Medulla oblongata (tissue), 1 donor: ENCODE results near the gene CDK15.

Experiments
- DNase-seq: peaks from one replicate; pipeline ENCODE4 v3.0.0-alpha.2; 2015; ENCODE audit errors: extremely low spot score

Gene CDK15

DNA sequence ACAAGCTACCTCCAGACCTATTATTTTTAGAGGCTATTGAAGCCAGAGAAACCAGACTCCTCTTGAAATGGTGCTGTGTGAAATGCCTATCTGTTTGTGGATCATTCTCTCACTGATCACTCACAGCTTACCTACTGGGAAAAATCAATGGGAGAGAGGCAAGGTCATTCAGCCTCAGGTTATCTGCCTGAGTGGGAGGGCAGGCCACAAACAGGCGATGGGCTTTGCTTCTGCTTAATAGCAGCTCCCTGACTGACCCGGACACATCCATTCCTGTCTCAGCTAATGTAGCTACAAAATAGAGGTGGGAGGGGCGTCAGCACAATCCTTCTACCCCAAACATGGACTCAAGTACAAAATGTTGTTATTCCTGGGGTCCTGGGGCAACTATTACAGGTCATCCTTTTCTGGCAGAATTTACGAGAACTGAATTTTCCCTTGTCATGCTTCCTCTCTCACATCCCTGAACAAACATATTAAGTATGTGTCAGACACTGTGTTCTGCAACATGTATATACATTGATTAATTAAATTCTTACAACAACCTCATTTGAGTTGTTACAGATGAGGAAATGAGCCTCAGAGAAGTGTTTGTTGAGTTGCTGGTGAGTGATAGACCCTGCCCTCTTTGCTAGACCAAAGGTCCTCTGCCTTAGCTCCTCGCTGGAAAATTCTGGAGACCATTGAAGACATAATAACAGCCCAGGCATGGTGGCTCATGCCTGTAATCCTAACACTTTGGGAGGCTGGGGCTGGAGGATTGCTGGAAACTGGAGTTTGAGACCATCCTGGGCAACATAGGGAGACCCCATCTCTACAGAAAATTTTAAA, 60.5 kb downstream of the CDK15 start:
- no peak for DNase-seq

GRCh38 chr2:201871471-201871870, 65.1 kb downstream of the CDK15 start:
- no peak for DNase-seq

DNA sequence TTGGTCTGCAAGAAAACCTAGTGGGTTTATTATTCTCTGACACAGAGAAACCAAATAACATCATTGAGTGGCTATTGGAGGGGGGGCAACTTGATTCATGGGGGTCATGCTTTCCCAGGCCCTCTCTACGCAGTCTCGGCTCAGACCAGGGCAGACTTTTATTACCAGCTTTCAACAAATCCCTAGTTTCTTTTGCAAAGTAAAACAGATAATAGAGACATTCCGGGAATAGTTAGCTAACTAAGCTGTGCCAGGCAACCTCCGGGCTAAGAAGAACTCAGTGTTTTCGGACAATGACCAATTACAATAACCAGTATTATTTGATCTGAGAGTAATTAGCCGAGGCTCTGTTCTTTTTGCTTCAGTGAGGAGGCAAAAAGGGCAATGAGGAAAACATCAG, 66.3 kb downstream of the CDK15 start:
- DNase-seq = peak; percentile 46

GRCh38 chr2:201879996-201880395, 73.7 kb downstream of the CDK15 start:
- no peak for DNase-seq

- no peak for DNase-seq
These were observed 74.2 kb downstream of the CDK15 start for GRCh38 chr2:201880579-201880978.

DNA sequence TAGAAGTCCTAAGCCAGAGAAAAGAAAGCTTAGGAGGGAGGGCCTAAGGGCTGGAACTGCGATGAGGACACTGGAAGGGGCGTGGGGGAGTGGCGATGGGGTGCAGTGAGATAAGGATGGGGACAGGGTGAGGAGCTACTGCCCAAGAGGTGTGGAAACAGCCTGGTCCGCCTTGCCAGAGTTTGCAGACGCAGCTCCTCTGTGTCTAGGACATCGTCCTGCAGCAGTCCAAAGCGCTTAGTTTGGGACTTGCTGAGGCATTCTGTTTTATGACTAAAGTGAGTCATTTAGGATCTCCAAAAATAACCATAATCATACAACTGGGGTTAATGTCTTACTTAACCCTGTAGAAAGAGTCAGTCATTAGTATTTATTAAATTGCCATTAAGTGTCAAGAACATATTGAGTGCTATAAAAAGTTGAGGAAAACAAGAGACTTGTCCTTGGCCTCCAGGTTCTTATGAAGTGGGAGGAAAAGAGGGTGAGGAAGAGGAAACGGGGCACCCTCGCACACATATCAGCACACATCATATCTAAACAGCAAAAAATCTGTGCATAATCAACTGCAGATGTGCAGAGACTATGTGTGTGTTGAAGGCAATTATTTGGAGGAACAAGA, 74.8 kb downstream of the CDK15 start:
- no peak for DNase-seq

GRCh38 chr2:201881741-201882140, 75.4 kb downstream of the CDK15 start:
- no peak for DNase-seq

DNA sequence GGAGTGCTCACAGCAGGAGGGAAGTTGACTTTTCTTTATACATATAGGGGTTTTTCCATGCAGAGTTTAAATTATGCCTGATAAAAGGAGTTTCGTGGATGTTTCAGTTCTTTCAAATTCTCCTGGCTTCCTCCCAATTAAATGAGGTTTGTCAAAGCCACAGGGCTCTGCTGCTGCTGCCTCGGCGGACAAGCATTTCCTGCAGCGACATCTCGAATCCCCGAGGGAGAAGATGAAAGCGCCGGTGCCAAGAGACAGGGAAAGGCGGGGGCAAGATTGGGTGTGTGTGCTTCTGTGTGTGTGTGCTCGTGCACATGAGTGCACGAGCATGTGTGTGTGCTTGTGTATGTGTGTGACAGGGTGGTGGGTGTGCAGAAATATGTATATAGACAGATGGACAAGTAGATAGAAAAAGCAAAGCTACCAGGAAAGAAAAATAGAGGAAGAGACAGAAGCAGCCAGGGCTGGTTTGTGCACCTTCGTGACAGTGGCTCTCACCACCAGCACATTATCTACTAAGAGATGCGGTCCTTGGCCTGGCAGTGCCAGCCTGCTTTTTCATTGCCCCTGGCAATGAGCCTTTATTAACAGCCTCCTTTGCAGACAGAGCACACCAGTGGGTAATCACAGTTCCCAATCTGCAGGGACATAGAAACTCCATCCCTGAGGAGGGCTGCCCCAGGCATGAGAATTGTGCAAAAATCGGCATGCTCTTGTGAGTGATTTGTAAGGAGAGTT, 76.2 kb downstream of the CDK15 start:
- DNase-seq = no peak

- no peak for DNase-seq
These were observed 77.5 kb downstream of the CDK15 start for GRCh38 chr2:201883606-201884369.

DNA sequence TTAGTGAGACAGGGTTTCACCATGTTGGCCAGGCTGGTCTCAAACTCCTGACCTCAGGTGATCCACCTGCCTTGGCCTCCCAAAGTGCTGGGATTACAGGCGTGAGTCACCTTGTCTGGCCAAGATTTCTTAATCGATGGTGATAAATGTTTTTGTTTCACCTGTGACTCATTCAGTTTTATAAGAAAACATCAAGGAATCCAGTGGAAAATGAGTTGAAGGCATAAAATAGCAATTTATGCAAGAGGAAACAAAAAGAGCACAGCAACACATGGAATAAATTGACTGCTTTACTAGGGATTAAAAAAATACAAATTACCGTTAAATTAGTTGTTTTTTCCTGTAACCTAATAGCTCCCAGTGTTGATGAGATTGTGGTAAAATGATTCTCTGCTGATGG, 80.2 kb downstream of the CDK15 start:
- no peak for DNase-seq

DNA sequence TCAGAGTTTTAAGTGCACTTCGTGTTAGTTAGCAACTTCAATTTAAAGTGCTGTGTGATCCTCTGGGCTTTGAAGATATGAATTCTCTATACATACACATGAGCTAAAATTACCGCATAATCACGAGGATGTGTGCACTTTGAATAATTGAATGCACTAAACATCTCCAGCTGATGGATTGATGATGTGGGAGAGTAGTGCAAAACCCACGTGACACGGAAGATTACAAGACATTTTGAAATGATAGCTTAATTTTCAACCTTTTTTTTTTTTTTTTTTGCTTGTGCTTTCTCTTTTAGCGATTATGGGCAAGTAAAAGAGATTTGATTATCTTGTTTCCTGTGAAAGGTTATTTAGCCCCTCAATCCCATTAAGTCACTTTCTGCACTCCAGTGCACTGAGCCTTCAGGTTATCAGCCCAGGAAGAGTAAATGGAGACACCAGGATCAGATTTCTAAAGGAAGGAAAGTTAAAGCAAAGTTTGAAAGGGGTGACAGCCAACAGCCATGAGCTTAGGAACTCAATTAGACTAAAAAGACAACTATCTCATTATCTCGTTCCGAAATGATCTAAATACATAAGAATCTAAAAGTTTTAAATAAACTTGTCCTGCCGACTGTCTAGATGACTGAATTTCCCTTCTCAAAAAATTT, 81.6 kb downstream of the CDK15 start:
- DNase-seq = no peak

DNA sequence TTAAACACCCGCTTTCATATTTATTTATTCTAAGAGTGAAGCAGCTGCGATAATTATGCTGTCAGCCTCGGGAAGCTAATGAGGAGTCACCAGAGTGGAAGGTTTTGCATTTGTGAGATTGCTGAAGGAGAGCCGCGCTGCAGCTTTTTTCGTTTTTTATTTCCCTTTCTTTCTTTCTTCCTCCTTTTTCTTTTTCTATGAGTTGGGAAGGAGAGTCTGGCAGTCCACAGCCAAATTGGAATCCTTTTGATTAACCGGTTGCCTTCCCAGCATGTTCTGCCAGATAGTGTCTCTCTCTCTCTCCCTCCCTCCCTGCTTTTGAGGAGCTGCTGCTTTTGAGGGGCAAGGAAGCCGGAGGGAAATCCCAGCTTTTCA, 82.1 kb downstream of the CDK15 start:
- no peak for DNase-seq

DNA sequence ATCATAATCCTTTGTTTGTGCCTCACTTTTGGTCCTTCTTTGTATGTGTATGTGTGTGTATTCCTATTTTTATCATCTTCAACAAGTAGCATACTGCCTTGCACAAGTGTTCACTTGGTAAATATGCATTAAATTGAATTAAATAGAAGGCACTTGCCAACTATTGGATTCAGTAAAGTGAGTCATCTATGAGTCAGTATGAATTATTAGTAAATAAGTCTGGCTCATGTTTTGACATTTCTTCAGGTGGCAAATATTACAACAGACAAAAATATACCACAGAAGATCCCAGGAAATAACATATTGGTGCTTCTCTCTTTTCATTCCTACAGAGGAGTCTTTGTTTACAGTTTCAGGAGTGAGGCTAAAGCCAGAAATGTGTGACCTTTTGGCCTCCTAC, 84.1 kb downstream of the CDK15 start:
- no peak for DNase-seq

- no peak for DNase-seq
These were observed 85.3 kb downstream of the CDK15 start for GRCh38 chr2:201891676-201892075.

GRCh38 chr2:201892516-201892915, 86.2 kb downstream of the CDK15 start:
- no peak for DNase-seq

- DNase-seq = no peak
These were observed 94.0 kb downstream of the CDK15 start for GRCh38 chr2:201900362-201900761.

DNA sequence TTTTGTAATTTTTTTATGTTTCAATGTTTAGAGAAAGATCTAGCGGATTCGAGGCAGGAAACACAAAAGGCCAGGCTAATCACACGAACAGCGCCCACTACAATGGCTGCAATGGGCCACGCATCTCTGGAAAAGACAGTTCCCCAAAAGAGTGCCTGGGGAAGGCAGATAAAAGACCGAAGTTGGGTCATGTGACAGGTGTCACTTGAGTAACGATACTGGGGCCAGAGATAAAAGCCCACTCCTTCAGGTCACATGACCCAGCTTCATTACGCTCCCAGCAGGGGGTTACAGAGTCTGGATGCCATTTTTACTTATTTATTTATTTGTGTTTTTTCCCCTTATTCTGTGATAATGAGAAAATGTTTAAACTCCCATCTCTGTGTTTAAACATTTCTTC, 95.4 kb downstream of the CDK15 start:
- DNase-seq = no peak

- no peak for DNase-seq
These were observed 98.4 kb downstream of the CDK15 start for GRCh38 chr2:201904538-201905420.

- no peak for DNase-seq
These were observed 100.6 kb downstream of the CDK15 start for GRCh38 chr2:201906777-201907562.

GRCh38 chr2:201907563-201907881, 101.2 kb downstream of the CDK15 start:
- no peak for DNase-seq
